Stimulated activated naive CD4-positive, alpha-beta T cell treated with Interleukin-2 at 50 U/mL for 16 hours (primary cell): ENCODE data around the gene CWC22.
"Not testable (repeated sequence)": the region's sequence is repeated elsewhere in the genome, so short reads cannot be mapped to it uniquely, and the experiment has no call there.

ENCODE experiments used
- DNase-seq: peaks from one replicate; lab custom pipeline; 2025; lab: John Stamatoyannopoulos, UW

The CWC22 gene

GRCh38 chr2:179950391-179950790 is 56.7 kb downstream of the CWC22 start:
- no peak for DNase-seq

DNA sequence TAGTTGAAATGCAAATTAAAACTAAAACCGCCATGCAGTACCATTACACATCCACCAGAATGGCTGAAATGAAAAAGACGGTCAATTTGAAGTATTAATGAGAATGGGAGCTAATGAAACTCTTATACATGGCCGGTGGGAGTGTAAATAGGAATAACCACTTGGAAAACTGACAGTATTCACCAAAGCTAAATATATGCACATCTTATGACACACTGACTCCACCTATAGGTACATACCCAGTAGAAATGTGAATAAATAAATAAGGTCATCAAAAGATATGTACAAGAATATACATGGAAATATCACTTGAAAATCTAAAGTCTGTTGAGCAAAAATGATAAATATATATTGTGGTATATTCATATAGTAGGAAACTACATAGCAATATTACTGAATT is 57.7 kb downstream of the CWC22 start:
- DNase-seq, result no peak

GRCh38 chr2:179948058-179948457 is 59.0 kb downstream of the CWC22 start:
- no peak for DNase-seq

DNA sequence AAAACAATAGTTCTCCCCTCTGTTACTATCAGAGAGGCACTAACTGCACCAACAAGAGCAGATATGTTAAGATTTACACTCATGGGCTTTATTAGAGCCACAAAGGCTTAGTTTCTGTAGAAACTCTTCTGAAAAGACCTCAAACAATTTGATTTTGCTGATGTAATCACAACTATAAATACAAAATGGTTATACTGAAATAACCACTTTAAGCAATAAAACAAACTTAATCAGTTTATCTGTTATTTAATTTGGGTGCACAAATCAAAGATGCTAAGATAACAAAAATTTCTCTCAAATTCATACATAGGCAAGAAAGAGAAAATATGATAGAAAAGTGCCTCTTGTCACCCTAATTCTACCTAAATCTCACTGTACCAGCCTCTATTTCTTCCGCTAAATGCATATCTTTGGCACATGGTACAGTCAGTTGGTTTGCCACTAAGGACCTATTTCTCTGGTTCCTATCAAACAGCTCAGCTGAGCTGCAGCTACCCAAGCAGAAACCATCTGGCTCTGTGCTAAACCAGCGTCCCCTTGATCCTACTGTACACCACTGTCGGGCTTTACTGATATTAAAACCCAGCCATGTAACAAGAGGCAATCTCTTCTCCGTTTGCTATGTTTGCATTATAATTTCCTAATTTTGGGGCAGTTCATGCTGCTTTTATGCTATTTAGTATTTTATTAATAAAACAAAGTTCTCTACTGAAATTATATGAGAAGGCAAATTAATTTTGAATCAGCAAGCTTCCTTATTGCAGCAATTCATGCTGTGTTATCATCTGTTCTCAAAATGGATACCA is 60.1 kb downstream of the CWC22 start:
- DNase-seq, result no peak

DNA sequence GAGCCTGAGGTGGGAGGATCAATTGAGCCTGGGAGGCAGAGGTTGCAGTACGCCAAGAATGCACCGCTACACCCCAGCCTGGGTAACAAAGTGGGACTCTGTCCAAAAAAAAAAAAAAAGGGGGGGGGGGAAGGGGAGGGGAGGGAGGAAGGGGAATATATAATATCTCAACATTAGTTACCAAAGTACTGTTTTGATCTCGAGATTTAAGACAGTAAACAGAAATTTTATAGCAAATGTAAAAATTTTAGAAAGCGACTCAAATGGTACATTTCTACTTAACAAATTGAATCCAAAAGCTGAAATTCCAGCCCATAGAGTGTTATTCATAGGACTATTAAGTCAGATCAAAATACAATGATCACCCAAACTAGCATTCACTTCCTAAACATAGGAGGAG is 60.8 kb downstream of the CWC22 start:
- no peak for DNase-seq

- DNase-seq, result no peak
These were observed 67.8 kb downstream of the CWC22 start for GRCh38 chr2:179939259-179939658.

GRCh38 chr2:179938026-179938425 is 69.1 kb downstream of the CWC22 start:
- DNase-seq, result no peak

DNA sequence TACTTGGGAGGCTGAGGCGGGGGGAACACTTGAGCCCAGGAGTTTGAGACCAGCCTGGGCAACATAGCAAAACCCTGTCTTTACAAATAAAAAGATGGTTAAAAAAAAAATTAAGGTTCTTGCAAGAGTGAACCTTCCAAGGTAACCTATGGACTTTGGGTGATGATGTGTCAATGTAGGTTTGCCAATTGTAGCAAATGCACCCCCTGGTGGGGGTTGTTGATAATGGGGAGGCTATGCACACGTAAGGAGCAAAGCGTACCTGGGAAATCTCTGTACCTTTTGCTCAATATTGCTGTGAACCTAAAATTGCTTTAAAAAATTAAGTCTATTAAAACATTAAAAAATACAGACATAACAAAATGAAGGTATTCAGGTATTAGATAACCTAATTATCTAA is 70.4 kb downstream of the CWC22 start:
- no peak for DNase-seq

DNA sequence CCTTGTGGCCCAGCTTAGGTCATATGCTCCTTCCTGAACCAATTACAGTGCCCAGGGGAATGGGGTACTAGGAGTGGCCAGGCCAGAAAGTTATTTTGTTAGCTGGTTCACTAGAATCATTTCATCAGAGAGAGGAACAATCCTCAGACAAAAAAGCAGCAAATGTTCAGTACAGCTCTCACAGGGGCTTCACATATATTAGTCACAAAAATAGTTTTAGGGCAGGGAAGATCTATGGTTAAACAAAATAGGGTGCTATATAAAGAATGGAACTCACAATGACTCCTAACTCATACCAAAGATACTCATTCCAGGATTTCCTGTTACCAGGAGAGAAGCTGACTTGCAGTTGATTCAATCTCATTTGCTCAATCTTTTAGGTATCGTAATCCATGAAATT is 71.0 kb downstream of the CWC22 start:
- DNase-seq, result no peak

DNA sequence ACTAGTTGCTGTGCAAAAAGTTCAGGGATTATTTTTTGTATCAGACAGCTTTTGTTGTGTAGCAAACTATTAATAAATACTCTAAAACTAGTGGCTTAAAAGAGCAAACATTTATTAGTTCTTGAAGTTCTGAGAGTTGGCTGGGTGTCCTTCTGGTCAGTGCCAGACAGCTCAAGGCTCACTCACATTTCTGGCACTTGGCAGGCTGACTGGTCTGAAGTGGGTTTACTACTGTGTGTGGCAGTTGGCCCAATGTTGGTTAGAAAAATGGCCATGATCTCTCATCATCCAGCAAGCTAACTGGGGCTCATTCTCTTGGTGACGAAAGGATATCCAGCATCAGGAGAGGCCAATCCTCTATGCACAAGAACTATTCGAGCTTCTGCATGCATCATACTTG is 74.3 kb downstream of the CWC22 start:
- no peak for DNase-seq

- no peak for DNase-seq
These were observed 75.6 kb downstream of the CWC22 start for GRCh38 chr2:179931502-179931901.

- DNase-seq, result not testable (repeated sequence)
These were observed 77.1 kb downstream of the CWC22 start for GRCh38 chr2:179929997-179930396.

GRCh38 chr2:179927041-179927440 is 80.1 kb downstream of the CWC22 start:
- no peak for DNase-seq

DNA sequence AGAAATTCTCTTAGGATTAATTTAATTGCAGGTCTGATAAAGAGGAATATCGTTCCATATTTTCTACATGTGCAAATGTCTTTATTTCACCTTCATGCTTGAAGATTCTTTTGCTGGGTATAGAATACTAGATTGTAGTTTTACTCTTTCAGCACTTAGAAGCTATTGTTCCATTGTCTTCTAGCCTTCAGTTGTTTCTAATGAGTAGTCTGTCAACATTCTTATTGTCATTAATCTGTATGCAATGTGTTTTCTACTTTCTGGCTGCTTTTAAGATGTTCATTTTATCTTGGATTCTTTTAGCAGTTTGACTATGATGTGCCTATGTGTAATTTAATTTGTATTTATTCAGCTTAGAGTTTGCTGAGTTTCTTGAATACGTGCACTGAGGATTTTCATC is 81.4 kb downstream of the CWC22 start:
- no peak for DNase-seq

- DNase-seq, result no peak
These were observed 89.8 kb downstream of the CWC22 start for GRCh38 chr2:179917272-179917671.

- DNase-seq, result no peak
These were observed 91.6 kb downstream of the CWC22 start for GRCh38 chr2:179915395-179915992.

DNA sequence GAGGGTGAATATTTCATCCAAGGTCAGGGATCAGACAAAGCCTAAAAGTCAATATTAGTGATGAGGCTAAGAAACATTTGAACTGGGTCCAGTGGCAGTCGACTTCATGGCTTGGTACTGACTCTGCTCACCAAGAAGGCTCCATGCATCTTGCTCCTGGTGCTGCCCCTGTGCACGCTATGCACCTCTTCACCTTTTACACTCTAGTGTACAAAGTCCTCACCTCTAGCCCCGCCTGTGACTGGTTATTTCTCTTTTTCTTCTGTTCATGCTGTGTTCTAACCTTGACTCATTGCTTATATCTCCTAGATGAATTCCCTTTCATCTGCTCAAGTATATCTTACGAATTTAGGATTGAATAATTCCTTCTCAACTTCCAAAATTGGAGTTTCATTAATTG is 93.3 kb downstream of the CWC22 start:
- no peak for DNase-seq

- no peak for DNase-seq
These were observed 95.5 kb downstream of the CWC22 start for GRCh38 chr2:179911569-179911968.

- no peak for DNase-seq
These were observed 96.4 kb downstream of the CWC22 start for GRCh38 chr2:179910735-179911113.

- DNase-seq, result no peak
These were observed 97.0 kb downstream of the CWC22 start for GRCh38 chr2:179909845-179910734.

GRCh38 chr2:179900655-179901054 is 106.4 kb downstream of the CWC22 start:
- DNase-seq, result no peak

DNA sequence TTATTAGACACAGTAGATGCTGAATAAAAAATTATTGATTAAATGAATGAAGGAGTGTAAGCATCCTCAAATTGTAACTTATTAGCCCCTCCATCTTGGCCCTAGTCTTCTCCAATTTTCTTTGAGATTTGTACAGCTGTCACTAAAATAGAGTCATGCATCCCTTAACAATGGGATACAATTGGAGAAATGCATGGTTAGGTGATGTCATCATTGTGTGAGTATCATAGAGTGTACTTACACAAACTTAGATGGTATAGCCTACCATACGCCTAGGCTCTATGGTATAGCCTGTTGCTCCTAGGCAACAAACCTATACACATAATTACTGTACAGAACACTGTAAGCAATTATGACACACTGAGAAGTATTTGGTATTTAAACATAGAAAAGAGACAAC is 107.4 kb downstream of the CWC22 start:
- DNase-seq, result no peak

DNA sequence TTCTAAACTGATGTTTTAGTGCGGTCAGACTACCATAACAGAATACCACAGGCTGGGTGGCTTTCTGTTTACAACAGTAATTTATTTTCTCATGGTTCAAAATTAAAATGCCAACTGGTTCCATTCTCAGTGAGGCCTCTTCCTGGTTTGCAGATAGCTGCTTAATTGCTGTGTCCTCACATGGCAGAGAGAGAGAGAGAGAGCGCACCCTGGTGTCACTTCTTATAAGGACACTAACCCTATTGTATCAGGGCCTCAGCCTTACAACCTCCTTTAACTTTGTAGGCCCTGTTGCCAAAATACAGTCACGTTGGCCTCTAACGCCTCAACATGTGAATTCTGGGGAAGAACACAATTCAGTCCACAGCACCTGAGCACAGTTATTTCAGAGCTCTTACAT is 108.2 kb downstream of the CWC22 start:
- DNase-seq, result no peak
